HepG2 (cell line): Measurements from ENCODE around the gene USP11. TPM values are rescaled to one million over a fixed set of nuclear protein-coding genes. Genes with fewer than 3 reads are reported as not detected.

Experiments
- CREM ChIP-seq, 2 experiments: sonication (generic) in 1 of 2; formaldehyde crosslinking in 1 of 2; IDR thresholded peaks; 2 replicates each; pipeline versions ENCODE4 v1.4.0 to v1.6.1; 2016 to 2020; ENCODE audit warnings: antibody characterized with exemption in 1 of 2, mild to moderate bottlenecking in 1 of 2, missing genetic modification reagents in 1 of 2
- E2F2 ChIP-seq: sonication (generic); formaldehyde crosslinking; IDR thresholded peaks from 2 replicates; pipeline ENCODE4 v1.4.0; 2020; ENCODE audit warnings: missing genetic modification reagents, borderline replicate concordance
- GFI1 ChIP-seq: sonication (generic); formaldehyde crosslinking; IDR thresholded peaks from 2 replicates; pipeline ENCODE4 v1.5.0; 2020; ENCODE audit warnings: missing genetic modification reagents, mild to moderate bottlenecking, borderline replicate concordance
- MAZ ChIP-seq, 2 experiments: sonication (generic) in 1 of 2; formaldehyde crosslinking in 1 of 2; IDR thresholded peaks; 2 replicates each; pipeline versions ENCODE4 v1.5.0 to v1.6.1; 2012 to 2020; ENCODE audit warnings: low read depth in 2 of 2, mild to moderate bottlenecking in 2 of 2, borderline replicate concordance in 1 of 2, improper control_type of control experiment in 1 of 2, low read length in 1 of 2, missing genetic modification reagents in 1 of 2, moderate library complexity in 1 of 2
- NR2F1 ChIP-seq, 2 experiments: fragments of 450-650 bp in 1 of 2; formaldehyde crosslinking in 1 of 2; IDR thresholded peaks; 2 replicates each; pipeline versions ENCODE4 v1.5.0 to v1.6.1; 2016 to 2020; ENCODE audit warnings: mild to moderate bottlenecking in 1 of 2, missing compliant biosample characterization in 1 of 2, missing genetic modification reagents in 1 of 2, moderate library complexity in 1 of 2
- PHF20 ChIP-seq: sonication (generic); formaldehyde crosslinking; IDR thresholded peaks from 2 replicates; pipeline ENCODE4 v1.5.0; 2020; ENCODE audit warnings: mild to moderate bottlenecking, missing genetic modification reagents
- RAD21 ChIP-seq: fragments of 450-650 bp; formaldehyde crosslinking; IDR thresholded peaks from 2 replicates; pipeline ENCODE4 v1.5.0; 2020; ENCODE audit warnings: mild to moderate bottlenecking
- RCOR2 ChIP-seq: IDR thresholded peaks from 2 replicates; pipeline ENCODE4 v1.6.1; 2016; ENCODE audit warnings: missing biosample characterization, missing genetic modification reagents
- ZNF30 ChIP-seq: sonication (generic); formaldehyde crosslinking; IDR thresholded peaks from 2 replicates; pipeline ENCODE4 v1.5.0; 2020; ENCODE audit warnings: mild to moderate bottlenecking, missing genetic modification reagents
- ZNF383 ChIP-seq: sonication (generic); formaldehyde crosslinking; IDR thresholded peaks from 2 replicates; pipeline ENCODE4 v1.4.0; 2020; ENCODE audit warnings: missing genetic modification reagents, mild to moderate bottlenecking, borderline replicate concordance
- ZNF547 ChIP-seq: sonication (generic); formaldehyde crosslinking; IDR thresholded peaks from 2 replicates; pipeline ENCODE4 v1.5.1; 2020; ENCODE audit warnings: mild to moderate bottlenecking, missing genetic modification reagents
- ZNF577 ChIP-seq: sonication (generic); formaldehyde crosslinking; IDR thresholded peaks from 2 replicates; pipeline ENCODE4 v1.4.0; 2020; ENCODE audit warnings: mild to moderate bottlenecking, low read depth, missing genetic modification reagents, borderline replicate concordance
- polyA plus RNA-seq, 8 experiments: library from polyadenylated mRNA; depleted of rRNA in 3 of 8; stranded (reverse) in 7 of 8; unstranded in 1 of 8; fragments of >200 nt; fragmentation: Illumina TruSeq in 4 of 8; extraction: Trizol in 4 of 8; gene quantifications; 2 replicates each; pipeline versions ENCODE4 v1.2.1 to v1.2.3, GENCODE V29; 2011 to 2016; ENCODE audit warnings: low read depth in 4 of 8, missing spikeins in 1 of 8, mixed read lengths in 1 of 8; ENCODE audit not compliant: insufficient read depth in 1 of 8
- total RNA-seq, 5 experiments: library from RNA; depleted of rRNA; stranded (reverse); fragments of >200 nt; fragmentation: Illumina TruSeq; extraction: Trizol; gene quantifications; 2 replicates each; pipeline ENCODE4 v1.2.3, GENCODE V29; 2016; ENCODE audit warnings: low read depth in 1 of 5
- TF ChIP-seq, protein P1 (sequence below): sonication (generic); formaldehyde crosslinking; IDR thresholded peaks from 2 replicates; pipeline ENCODE4 v1.4.0; 2020; ENCODE audit warnings: missing genetic modification reagents
- TF ChIP-seq, protein P2 (sequence below): fragments of 450-650 bp; IDR thresholded peaks from 2 replicates; pipeline ENCODE4 v1.6.1; 2017

USP11 gene
- total and polyA plus RNA-seq, 2 of the 13 experiments (the other 11 are each of a cell fraction or from before 2014, with no cell fraction given): 23.8 to 31.7 TPM

DNA sequence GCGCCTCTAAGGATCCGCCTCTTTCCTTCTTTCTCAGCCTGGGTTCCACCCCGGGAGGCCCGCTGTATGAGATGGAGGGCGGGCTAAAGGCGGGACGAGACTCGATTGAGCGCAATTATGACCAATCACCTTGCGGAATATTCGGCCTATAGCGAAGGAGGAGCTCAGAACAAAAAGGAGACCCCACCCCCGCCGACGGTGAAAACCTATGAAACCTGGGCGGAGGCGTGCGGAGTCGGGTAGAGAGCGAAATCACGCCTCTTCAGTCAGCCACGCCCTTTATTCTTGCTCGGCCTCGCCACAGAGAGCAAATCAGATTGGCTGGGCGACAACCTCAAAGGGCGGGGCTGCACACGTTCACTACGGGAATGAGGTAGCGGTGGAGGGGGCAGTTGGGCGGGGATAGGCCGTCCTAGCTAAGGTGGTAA, 14.9 kb upstream of the USP11 start (continued):
- TF ChIP-seq MAZ (IDR thresholded peaks at IDR 0.05; ENCODE audit: borderline replicate concordance, low read depth, low read length) (peak; percentile 79), MAZ (CRISPR knock-in tag; IDR thresholded peaks at IDR 0.05; ENCODE audit: low read depth) (no peak), CREM (IDR thresholded peaks at IDR 0.05) (no peak), CREM (CRISPR knock-in tag; IDR thresholded peaks at IDR 0.05) (no peak), GFI1 (CRISPR knock-in tag) (peak; percentile 26; the same call in 1 of the 2 replicates), ZNF383 (CRISPR knock-in tag) (no peak), RCOR2 (CRISPR knock-in tag) (no peak), NR2F1 (CRISPR knock-in tag; IDR thresholded peaks at IDR 0.05) (no peak), PHF20 (CRISPR knock-in tag) (0 out of 2 replicates have a peak, but pooled peaks have one; percentile 14), E2F2 (no peak), ZNF577 (CRISPR knock-in tag) (no peak), ZNF30 (no peak), ZNF547 (CRISPR knock-in tag) (no peak), RAD21 (CRISPR knock-in tag) (no peak)
- TF ChIP-seq, protein P1, sequence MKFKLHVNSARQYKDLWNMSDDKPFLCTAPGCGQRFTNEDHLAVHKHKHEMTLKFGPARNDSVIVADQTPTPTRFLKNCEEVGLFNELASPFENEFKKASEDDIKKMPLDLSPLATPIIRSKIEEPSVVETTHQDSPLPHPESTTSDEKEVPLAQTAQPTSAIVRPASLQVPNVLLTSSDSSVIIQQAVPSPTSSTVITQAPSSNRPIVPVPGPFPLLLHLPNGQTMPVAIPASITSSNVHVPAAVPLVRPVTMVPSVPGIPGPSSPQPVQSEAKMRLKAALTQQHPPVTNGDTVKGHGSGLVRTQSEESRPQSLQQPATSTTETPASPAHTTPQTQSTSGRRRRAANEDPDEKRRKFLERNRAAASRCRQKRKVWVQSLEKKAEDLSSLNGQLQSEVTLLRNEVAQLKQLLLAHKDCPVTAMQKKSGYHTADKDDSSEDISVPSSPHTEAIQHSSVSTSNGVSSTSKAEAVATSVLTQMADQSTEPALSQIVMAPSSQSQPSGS (CRISPR knock-in tag): no peak
- TF ChIP-seq, protein P2, sequence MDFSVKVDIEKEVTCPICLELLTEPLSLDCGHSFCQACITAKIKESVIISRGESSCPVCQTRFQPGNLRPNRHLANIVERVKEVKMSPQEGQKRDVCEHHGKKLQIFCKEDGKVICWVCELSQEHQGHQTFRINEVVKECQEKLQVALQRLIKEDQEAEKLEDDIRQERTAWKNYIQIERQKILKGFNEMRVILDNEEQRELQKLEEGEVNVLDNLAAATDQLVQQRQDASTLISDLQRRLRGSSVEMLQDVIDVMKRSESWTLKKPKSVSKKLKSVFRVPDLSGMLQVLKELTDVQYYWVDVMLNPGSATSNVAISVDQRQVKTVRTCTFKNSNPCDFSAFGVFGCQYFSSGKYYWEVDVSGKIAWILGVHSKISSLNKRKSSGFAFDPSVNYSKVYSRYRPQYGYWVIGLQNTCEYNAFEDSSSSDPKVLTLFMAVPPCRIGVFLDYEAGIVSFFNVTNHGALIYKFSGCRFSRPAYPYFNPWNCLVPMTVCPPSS: no peak
